Measurements from ENCODE around the gene ASXL2. TPM values are rescaled to one million over a fixed set of nuclear protein-coding genes. Genes with fewer than 3 reads are reported as not detected.

The ASXL2 gene
- polyA plus RNA-seq, 1 experiment: 14.0 TPM

DNA sequence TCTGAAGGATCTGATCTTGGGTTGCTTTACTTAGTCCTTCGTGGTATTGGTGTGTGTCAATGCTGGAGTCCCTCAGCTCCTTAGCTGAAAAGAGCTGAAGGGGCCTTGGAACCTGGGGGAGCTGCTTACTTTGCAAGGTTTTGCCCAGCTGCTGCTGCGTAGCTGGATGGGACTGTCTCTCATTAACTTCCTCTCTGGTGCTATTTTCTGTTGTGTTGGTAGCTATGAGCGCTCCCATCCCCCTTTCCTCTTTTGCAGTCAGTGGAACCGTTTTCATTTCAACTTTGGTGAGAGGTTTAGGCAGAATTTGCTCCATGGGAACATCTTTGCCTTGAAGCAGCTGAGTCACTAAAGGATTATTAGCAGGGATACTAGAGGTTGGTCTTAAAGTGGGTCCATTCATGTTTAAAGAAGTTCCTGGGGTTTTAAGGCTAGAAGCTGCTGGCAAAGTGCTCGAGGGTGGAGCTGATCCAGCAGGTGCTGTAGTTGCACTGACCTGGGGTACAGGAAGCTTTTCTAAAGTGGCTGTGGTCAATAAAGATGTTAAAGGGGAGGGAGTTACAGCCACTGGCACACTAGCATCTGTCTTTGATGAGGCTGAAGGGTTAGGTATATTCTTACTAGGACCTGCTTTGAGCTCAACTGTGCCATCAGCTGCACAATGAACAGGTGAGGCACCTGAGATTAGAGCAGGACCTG lies 135.0 kb downstream of the ASXL2 start:
- CTCF ChIA-PET: no interaction called here
- Histone ChIP-seq H3K9me3 (ENCODE audit: control insufficient read depth, insufficient read depth, low read length) (no peaks in the 10 kb centered on the region), H3K4me3 (ENCODE audit: low read depth, low read length) (no peak overlapping the region), H3K27me3 (ENCODE audit: control insufficient read depth, insufficient read depth, low read length) (no peaks in the 10 kb centered on the region), H3K27ac (ENCODE audit: low read depth, low read length) (no peak overlapping the region)
- no peak for DNase-seq (ENCODE audit: low read depth, low spot score)
- TF ChIP-seq, protein P1, sequence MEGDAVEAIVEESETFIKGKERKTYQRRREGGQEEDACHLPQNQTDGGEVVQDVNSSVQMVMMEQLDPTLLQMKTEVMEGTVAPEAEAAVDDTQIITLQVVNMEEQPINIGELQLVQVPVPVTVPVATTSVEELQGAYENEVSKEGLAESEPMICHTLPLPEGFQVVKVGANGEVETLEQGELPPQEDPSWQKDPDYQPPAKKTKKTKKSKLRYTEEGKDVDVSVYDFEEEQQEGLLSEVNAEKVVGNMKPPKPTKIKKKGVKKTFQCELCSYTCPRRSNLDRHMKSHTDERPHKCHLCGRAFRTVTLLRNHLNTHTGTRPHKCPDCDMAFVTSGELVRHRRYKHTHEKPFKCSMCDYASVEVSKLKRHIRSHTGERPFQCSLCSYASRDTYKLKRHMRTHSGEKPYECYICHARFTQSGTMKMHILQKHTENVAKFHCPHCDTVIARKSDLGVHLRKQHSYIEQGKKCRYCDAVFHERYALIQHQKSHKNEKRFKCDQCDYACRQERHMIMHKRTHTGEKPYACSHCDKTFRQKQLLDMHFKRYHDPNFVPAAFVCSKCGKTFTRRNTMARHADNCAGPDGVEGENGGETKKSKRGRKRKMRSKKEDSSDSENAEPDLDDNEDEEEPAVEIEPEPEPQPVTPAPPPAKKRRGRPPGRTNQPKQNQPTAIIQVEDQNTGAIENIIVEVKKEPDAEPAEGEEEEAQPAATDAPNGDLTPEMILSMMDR (IDR thresholded peaks at IDR 0.05; ENCODE audit: low read depth, low read length): no peak
- POLR2A ChIA-PET: no interaction called here

DNA sequence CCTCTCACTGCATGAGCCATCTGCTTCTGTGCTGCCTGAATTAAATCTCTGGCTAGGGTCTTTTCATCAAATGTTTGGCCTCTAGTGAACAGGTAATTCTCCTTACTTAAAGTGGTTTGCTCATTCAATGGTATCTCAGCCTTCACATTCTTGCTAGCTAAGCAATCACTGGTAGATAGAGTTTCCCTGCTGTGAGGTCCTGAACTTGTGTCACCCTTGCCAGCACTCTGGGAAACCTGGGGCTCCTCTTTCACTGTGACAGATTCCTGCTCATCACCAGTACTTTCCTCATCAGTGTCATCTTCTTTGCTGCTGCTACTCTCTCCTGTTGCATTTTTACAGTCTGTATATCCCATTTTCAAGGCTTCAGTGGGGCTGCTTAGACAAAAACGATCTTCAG lies 135.8 kb downstream of the ASXL2 start:
- TF ChIP-seq, protein P1 (IDR thresholded peaks at IDR 0.05; ENCODE audit: low read depth, low read length): no peak
- POLR2A ChIA-PET: no interaction called here

DNA sequence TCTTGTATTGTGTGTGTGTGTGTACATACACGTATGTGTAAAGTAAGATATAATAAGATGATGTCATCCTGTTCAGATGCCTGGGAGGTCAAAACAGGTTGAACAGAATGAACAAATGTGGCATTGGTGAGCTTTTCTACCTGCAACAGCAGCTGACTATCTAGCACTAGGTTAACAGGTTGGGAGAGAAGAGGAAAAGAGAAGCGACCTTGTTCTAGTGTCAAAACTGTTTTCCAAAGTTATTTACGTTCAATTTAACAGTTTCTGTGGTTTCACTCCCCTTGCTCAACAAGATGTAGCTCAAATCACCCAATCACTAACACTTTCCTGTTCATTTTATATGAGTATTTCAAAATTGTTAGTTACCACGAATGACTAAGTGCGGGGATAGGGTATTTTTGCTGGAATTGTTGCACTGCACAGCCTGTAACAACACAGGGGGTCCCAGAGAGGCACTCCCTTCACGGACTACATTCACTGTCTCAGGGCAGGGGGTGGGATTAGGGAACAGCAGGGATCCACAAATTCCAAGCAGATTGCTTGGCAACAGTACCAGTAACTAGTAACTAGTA lies 137.4 kb downstream of the ASXL2 start:
- Histone ChIP-seq H3K4me3 (ENCODE audit: low read depth, low read length) (no peak overlapping the region), H3K27me3 (ENCODE audit: control insufficient read depth, insufficient read depth, low read length) (no peaks in the 10 kb centered on the region), H3K27ac (ENCODE audit: low read depth, low read length) (no peak overlapping the region), H3K9me3 (ENCODE audit: control insufficient read depth, insufficient read depth, low read length) (no peaks in the 10 kb centered on the region)
- ChIA-PET POLR2A (no interaction called here), CTCF (no interaction called here)
- DNase-seq (ENCODE audit: low read depth, low spot score): no peak
- TF ChIP-seq, protein P1 (IDR thresholded peaks at IDR 0.05; ENCODE audit: low read depth, low read length): no peak

More for the DNA sequence above, 135.8 kb downstream of the ASXL2 start:
- H3K27ac ChIP-seq (ENCODE audit: low read depth, low read length): no peak overlapping the region
- H3K27me3 ChIP-seq (ENCODE audit: control insufficient read depth, insufficient read depth, low read length): no peaks in the 10 kb centered on the region
- H3K9me3 ChIP-seq (ENCODE audit: control insufficient read depth, insufficient read depth, low read length): no peaks in the 10 kb centered on the region
- H3K4me3 ChIP-seq (ENCODE audit: low read depth, low read length): no peak overlapping the region
- CTCF ChIA-PET: no interaction called here
- no peak for DNase-seq (ENCODE audit: low read depth, low spot score)

DNA sequence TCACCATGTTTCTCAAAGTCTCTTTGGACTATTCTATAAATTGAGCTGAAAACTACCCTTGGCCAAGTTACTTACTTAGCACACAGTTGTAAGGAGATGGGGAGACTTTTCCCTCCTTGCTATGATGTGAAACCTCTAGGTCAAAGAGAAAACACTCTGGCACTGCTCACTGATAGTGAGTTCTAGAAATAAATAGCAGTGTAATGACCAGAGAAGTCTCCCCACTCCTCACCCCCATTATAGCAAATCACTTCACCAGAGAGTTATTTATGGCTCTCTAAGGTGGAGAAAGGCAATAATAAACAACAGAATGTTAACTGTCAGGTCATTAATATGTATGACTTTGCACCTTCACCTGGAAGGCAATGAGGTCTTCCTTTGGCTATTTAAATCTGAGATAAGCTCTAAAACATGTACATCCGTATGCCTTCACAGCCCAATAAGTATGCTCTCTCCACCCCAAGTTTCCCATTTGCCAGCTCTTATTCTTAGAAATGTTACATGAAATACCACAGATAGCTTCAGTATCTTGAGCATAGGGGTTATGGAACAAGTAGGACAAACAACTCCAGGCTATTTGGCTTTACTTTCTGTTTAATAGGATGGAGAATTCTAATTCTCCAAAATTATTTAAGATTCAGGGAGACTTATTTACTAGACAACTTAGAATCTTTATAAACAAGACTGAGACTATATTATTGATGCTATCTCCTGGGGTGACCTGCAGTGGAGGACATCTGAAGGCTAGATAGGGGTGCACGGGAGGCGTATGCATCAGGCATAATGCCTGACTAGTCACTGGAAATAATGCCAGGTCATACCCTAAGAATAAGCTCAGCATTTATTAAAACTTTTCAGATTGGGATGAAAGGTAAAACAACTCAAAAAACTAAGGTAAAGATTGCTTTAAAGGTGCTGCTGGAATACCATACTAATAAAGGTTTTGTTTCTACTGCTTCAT lies 139.6 kb downstream of the ASXL2 start:
- H3K27ac ChIP-seq (ENCODE audit: low read depth, low read length): no peak overlapping the region
- no peak for DNase-seq (ENCODE audit: low read depth, low spot score)
- H3K4me3 ChIP-seq (ENCODE audit: low read depth, low read length): no peak overlapping the region
- TF ChIP-seq, protein P1 (IDR thresholded peaks at IDR 0.05; ENCODE audit: low read depth, low read length): no peak
- ChIA-PET CTCF (interaction anchor here (0.7 to 1.5 kb wide), 6 partner anchors 39 to 376 kb away, joined by 3 to 4 read pairs (median 3); no protein-coding TSS in a partner anchor), POLR2A (no interaction called here)
- no peaks in the 10 kb centered on the region for H3K9me3 ChIP-seq (ENCODE audit: control insufficient read depth, insufficient read depth, low read length)
- no peaks in the 10 kb centered on the region for H3K27me3 ChIP-seq (ENCODE audit: control insufficient read depth, insufficient read depth, low read length)

Measured in AG04450 (cell line).